ENCODE measurements around the gene PGS1.
A peak's percentile ranks its signal among the peaks of the same experiment; 100 is the strongest.

PGS1 gene

GRCh38 chr17:78364436-78365281 is 13.8 kb upstream of the PGS1 start:
- no peak for DNase-seq

GRCh38 chr17:78365561-78366108 is 12.8 kb upstream of the PGS1 start:
- DNase-seq, result no peak

GRCh38 chr17:78366109-78366848 is 12.2 kb upstream of the PGS1 start:
- no peak for DNase-seq

- DNase-seq, result no peak
Observed at GRCh38 chr17:78367193-78367592, 11.3 kb upstream of the PGS1 start.

GRCh38 chr17:78368348-78368747 is 10.1 kb upstream of the PGS1 start:
- DNase-seq, result no peak

GRCh38 chr17:78368854-78369495 is 9.5 kb upstream of the PGS1 start:
- DNase-seq, result no peak

GRCh38 chr17:78369791-78370381 is 8.6 kb upstream of the PGS1 start:
- DNase-seq, result no peak

- no peak for DNase-seq
Observed at GRCh38 chr17:78371056-78371455, 7.4 kb upstream of the PGS1 start.

GRCh38 chr17:78372841-78373240 is 5.6 kb upstream of the PGS1 start:
- no peak for DNase-seq

- no peak for DNase-seq
Observed at GRCh38 chr17:78374189-78374588, 4.3 kb upstream of the PGS1 start.

- no peak for DNase-seq
Observed at GRCh38 chr17:78374631-78375274, 3.7 kb upstream of the PGS1 start.

- no peak for DNase-seq
Observed at GRCh38 chr17:78375401-78376151, 2.9 kb upstream of the PGS1 start.

- DNase-seq, result no peak
Observed at GRCh38 chr17:78376161-78376560, 2.3 kb upstream of the PGS1 start.

GRCh38 chr17:78377858-78378224 is 608 bp upstream of the PGS1 start:
- DNase-seq, result no peak

GRCh38 chr17:78379131-78379491 is 662 bp downstream of the PGS1 start:
- no peak for DNase-seq

- no peak for DNase-seq
Observed at GRCh38 chr17:78380370-78380769, 1.9 kb downstream of the PGS1 start.

- peak; percentile 60 for DNase-seq
Observed at GRCh38 chr17:78381601-78382232, 3.3 kb downstream of the PGS1 start.

GRCh38 chr17:78383725-78384471 is 5.4 kb downstream of the PGS1 start:
- DNase-seq, result peak; percentile 57

- DNase-seq, result peak; percentile 19
Observed at GRCh38 chr17:78384479-78385175, 6.2 kb downstream of the PGS1 start.

All from stimulated activated naive CD4-positive, alpha-beta T cell treated with Interleukin-2 at 50 U/mL for 16 hours (primary cell).